Astrocyte (in vitro differentiated cells and primary cell): Measurements from ENCODE around the gene ESRRB.

Experiments
- EZH2 ChIP-seq: IDR thresholded peaks from 2 replicates; pipeline ENCODE4 v1.6.1; 2012; ENCODE audit warnings: mild to moderate bottlenecking, low read length, inconsistent platforms; ENCODE audit not compliant: insufficient read depth
- TF ChIP-seq, protein P1 (sequence below): IDR thresholded peaks from 2 replicates; pipeline ENCODE4 v1.5.1; 2011; ENCODE audit warnings: low read depth, mild to moderate bottlenecking, inconsistent platforms, low read length, moderate library complexity; ENCODE audit not compliant: insufficient read depth

DNA sequence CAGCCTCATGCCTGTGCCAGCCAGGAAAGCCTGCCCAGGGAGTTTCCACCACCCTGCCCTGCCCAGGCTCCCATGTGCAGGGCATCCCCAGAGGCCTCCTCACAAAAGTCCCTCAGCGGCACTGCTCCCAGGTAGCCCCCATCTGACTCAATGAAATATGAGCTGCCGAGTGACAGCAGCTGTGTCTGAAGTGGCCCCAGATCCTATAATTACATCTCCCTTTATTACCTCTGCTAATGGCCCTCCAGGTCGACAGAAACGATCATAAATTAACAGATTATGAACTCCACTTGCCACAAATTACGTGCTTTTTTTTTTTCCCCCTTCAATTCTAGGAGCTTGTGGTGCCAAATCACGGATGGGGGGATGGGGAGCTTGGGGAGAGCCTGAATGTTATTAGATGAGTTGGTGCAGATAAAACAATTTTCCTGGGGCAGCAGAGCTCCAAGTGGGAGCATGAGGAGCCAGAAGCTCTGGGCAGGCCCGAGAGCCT, 110.4 kb downstream of the ESRRB start:
- TF ChIP-seq EZH2, result no peak
- TF ChIP-seq, protein P1, sequence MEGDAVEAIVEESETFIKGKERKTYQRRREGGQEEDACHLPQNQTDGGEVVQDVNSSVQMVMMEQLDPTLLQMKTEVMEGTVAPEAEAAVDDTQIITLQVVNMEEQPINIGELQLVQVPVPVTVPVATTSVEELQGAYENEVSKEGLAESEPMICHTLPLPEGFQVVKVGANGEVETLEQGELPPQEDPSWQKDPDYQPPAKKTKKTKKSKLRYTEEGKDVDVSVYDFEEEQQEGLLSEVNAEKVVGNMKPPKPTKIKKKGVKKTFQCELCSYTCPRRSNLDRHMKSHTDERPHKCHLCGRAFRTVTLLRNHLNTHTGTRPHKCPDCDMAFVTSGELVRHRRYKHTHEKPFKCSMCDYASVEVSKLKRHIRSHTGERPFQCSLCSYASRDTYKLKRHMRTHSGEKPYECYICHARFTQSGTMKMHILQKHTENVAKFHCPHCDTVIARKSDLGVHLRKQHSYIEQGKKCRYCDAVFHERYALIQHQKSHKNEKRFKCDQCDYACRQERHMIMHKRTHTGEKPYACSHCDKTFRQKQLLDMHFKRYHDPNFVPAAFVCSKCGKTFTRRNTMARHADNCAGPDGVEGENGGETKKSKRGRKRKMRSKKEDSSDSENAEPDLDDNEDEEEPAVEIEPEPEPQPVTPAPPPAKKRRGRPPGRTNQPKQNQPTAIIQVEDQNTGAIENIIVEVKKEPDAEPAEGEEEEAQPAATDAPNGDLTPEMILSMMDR, result no peak
